22Rv1 (cell line): Measurements from ENCODE around the gene PID1.

Source experiments
- ZFX ChIP-seq: fragments of 450-650 bp; IDR thresholded peaks from 2 replicates; pipeline ENCODE4 v1.6.1; 2017; ENCODE audit warnings: antibody characterized with exemption, borderline replicate concordance
- TF ChIP-seq, protein P1 (sequence below): fragments of 450-650 bp; IDR thresholded peaks from 2 replicates; pipeline ENCODE4 v1.5.1; 2017; ENCODE audit warnings: mild to moderate bottlenecking

DNA sequence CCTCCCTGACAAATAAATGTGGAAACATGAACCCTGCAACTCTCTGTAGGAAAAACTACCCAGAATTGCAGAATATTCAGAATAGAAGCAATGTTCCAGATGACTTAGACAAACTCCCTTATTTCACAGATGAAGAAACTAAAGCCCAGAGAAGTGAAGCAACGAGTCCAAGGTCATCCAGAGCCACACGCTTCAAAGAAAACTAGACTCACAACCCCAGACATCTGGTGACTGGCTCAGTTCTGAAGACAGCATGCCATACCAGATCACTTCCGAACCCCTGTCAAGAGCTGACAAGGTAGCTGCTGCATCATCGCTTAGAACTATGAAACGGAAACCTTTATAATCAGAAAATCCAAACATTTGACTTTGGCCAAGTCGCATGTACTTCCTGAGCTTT, 101.3 kb downstream of the PID1 start:
- TF ChIP-seq, protein P1, sequence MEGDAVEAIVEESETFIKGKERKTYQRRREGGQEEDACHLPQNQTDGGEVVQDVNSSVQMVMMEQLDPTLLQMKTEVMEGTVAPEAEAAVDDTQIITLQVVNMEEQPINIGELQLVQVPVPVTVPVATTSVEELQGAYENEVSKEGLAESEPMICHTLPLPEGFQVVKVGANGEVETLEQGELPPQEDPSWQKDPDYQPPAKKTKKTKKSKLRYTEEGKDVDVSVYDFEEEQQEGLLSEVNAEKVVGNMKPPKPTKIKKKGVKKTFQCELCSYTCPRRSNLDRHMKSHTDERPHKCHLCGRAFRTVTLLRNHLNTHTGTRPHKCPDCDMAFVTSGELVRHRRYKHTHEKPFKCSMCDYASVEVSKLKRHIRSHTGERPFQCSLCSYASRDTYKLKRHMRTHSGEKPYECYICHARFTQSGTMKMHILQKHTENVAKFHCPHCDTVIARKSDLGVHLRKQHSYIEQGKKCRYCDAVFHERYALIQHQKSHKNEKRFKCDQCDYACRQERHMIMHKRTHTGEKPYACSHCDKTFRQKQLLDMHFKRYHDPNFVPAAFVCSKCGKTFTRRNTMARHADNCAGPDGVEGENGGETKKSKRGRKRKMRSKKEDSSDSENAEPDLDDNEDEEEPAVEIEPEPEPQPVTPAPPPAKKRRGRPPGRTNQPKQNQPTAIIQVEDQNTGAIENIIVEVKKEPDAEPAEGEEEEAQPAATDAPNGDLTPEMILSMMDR: no peak
- no peak for TF ChIP-seq ZFX
